NCI-H1048 (cell line): Measurements from ENCODE around the gene ZNF174.

Experiments used
- DNase-seq: peaks from one replicate; lab custom pipeline; 2025; lab: John Stamatoyannopoulos, UW

Gene ZNF174

DNA sequence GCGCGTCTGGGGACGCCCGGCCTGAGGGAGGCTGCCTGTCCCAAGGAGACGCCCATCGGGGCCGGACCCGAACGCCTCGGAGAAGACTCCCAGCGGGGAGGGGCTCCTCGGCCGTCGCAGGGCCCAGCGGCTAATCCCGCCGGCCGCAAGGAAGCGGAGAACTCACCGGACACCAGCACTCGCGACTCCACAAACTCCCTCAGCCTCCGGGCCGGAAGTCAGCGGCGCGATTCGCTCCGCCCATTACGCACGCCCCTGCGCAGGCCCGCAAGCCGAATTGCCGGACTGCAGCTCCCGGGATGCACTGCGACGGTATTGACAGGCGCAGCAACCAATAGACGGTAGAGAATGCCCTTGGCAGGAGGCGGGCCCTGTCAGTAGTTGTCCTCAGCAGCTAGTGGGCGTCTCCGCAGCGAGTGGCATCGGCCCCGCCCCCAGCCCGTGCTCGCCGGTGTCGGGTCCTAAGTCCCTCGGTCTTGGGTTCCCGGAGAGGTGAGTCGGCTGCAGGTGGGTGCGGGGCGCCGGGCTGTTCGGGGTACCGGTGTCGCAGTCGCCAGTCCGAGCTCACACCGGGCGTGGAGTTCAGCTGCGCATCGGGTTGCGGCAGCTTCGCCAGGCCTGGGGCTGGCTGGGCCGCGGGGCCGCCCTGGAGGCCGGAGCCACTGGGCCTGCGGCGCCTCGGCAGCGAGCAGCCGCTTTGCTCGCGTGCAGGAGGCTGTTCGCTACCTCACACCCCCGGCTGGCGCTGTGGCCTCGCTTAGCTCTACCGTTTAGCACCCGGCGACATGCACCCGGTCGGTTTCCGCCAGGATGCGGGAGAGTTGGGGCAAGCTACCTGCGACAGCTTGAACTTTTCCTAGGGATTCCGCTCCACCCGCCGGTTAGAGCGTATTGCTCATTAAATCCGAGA, at the start of gene ZNF174, which contains the start of gene ZSCAN32:
TSS of gene ZNF174 (plus strand) at position 437 of the 910 bp plus-strand sequence. CDS start 790 bp downstream, outside the sequence.
TSS of gene ZSCAN32 (minus strand) at position 226 of the 910 bp plus-strand sequence. CDS start 3,447 bp downstream, outside the sequence.
- DNase-seq, result peak; percentile 63

DNA sequence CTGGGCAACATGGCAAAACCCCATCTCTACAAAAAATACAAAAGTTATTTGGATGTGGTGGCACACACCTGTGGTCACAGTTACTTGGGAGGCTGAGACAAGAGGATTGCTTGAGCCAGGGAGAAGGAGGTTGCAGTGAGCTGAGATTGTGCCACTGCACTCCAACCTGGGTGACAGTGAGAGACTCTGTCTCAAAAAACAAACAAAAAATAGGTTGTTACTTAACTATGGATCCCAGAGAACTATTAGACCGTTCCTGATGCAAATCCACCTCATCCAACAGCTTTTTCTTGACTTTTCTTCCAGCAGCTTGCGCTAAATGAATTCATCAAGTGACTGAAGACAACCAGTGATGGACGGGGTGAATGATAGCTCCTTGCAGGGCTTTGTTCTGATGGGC, 45.4 kb upstream of the ZNF174 start, which contains the start of gene OR2C1:
TSS of gene OR2C1 (plus strand) at position 301 of the 400 bp plus-strand sequence. CDS start at position 353, 52 bp downstream.
- no peak for DNase-seq

DNA sequence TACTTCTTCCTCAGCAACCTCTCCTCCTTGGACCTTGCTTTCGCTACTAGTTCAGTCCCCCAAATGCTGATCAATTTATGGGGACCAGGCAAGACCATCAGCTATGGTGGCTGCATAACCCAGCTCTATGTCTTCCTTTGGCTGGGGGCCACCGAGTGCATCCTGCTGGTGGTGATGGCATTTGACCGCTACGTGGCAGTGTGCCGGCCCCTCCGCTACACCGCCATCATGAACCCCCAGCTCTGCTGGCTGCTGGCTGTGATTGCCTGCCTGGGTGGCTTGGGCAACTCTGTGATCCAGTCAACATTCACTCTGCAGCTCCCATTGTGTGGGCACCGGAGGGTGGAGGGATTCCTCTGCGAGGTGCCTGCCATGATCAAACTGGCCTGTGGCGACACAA, 44.9 kb upstream of the ZNF174 start:
- no peak for DNase-seq

- DNase-seq, result no peak
Observed at GRCh38 chr16:3358871-3359270, 42.1 kb upstream of the ZNF174 start.

DNA sequence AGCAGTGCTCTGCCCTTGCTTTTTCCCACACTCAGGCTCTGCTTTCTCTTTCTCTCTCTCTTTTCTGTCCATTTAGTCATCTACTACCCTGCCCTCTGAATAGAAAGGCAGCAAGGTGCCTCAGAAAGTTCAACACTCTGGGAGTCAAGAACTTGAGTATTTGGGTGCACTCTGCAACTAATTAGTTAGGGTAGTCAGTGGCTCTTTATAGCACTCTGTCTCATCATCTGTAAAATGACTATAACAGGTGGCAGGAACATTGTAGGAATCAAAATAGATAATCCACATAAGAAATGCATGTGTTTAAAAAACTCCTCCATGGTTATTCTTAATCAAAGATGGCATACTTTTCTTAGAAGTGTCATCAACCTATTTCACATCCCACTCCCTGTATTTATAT, 38.1 kb upstream of the ZNF174 start:
- no peak for DNase-seq

GRCh38 chr16:3363793-3364192, 37.2 kb upstream of the ZNF174 start:
- no peak for DNase-seq

GRCh38 chr16:3364774-3365427, 36.1 kb upstream of the ZNF174 start:
- no peak for DNase-seq

DNA sequence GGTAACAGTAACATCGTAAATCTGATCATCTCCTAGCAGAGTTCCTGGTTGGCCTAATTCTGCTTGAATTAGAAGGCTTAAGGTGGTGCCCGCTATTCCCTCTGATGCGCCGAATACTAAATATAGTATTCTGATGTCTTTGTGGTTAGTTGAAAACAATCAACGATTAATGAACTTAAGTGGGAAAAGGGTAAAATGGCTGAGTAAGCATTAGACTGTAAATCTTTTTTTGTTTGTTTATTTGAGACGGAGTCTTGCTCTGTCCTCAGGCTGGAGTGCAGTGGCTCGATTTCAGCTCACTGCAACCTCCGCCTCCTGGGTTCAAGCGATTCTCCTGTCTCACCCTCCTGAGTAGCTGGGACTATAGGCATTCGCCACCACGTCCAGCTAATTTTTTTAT, 31.9 kb upstream of the ZNF174 start:
- DNase-seq, result no peak

DNA sequence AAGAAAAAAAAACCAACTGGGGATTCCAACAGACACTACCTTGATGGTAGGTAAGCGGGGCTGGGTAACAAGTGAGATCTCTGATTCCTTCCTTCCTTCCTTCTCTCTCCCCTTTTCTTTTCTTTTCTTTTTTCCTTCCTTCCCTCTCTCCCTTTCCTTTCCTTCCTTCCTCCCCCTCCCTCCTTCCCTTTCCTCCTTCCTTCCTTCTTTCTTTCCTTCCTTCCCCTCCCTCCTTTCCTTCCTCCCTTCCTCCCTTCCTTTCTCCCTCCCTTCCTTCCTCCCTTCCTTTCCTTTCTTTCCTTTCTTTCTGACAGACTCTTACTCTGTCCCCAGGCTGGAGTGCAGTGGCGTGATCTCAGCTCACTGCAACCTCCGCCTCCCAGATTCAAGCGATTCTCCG, 25.3 kb upstream of the ZNF174 start:
- DNase-seq, result no peak

DNA sequence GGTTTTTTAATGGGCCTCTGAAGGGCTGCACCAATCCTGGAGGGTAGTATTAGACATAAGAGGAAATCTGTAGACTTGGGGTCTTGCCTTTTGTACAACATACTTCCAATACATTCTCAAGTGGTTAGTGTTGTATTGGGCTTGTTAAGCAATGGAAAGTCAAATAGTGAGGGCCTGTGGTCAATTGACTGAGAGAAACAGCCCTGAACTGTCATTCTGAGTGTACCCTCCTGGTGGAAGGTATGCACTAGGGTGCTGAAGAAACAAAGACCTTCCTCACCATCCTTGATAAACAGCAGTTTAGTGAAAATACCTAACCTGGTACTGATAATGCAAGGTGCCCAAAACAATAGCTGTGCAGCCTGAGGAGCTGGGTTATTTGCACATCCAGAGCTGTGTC, 23.1 kb upstream of the ZNF174 start:
- no peak for DNase-seq

- no peak for DNase-seq
Observed at GRCh38 chr16:3383045-3383448, 18.0 kb upstream of the ZNF174 start.

DNA sequence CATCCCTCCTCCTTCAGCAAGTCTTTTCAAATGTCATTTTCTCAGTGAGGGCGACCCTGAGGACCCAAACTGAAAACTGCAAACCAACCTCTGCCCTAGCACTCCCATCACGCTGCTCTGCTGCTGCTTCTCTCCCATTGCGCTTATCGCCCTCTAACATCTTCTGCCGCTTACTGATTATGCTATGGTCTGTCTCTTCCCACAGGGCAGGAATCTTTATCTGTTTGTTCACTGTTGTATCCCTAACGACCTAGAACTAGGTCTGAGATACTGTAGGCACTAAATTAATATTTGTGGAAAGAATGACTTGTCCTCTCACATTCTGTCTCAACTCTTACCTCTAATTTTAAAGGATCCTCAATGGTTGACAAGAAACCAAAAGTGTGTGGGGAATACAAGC, 12.7 kb upstream of the ZNF174 start:
- no peak for DNase-seq

GRCh38 chr16:3389663-3390338, 11.2 kb upstream of the ZNF174 start:
- no peak for DNase-seq

DNA sequence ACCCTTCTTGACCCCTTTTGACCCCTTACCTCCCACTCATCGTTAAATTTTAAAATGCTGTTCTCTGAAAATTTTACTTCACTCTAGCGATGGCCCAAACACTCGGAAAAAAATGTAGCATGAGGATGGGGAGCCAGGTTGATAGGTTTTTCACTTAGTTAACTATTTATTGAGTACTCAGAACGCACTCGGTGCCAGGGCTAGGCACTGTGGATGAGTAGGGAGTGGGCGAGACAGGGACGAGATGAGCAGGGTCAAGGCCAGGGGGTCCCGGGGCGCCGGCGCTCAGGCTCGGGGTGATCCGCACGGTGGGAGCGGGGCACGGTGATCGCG, 603 bp upstream of the ZNF174 start:
- no peak for DNase-seq

- DNase-seq, result no peak
Observed at GRCh38 chr16:3401719-3402397, 843 bp downstream of the ZNF174 start.

- no peak for DNase-seq
Observed at GRCh38 chr16:3408561-3409197, 7.7 kb downstream of the ZNF174 start.

DNA sequence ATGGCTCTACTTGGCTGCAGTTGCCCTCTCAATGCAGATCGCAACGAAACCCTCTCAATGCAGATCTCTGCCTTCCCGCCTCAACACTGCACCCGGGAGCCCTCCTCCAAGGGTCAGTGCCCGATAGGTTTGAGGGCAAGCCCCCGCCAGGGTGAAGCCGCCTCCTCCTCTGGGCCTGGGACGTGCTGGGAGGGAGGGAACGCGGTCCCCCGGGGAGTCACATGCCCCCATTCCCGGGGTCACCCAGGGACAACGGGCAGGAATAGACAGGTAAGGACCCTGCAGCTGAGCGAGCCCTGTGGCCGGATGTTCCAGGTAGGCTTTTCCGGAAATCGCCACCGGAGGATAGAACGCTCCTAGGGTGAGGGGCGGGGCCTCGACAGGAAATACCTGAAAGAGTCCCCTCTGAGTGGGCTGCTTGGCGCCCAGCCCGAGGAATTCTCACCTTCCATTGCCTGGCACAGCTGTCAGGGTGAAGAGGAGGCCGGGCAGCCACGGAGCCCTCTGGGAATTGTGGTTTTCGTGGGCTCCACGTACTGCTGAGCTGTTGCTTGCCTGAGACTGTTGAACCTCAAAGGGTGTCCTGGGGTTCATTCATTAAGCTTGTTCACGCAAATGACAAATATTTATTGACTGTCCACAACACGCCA, 12.8 kb downstream of the ZNF174 start:
- no peak for DNase-seq

DNA sequence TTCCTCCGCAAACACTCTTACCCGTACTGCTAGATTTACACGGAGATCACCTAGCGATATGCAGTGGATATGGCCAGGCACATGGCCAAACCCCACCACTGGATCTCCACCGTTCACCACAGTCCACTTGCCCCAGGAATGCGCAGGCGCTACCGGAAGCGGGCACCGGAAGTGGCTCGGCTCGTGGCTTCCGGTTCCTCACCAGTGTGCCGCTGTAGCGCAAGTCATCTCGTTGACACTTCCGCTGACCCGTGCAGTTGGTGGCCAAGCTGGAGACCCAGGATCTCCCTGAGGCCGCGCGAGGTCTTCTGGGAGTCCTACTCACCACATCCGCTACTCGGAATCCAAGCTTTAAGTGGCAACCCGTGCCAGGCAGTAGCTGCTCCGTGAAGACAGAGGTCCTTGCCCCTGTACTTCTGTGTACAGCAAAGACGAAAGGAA, 30.8 kb downstream of the ZNF174 start:
- no peak for DNase-seq

DNA sequence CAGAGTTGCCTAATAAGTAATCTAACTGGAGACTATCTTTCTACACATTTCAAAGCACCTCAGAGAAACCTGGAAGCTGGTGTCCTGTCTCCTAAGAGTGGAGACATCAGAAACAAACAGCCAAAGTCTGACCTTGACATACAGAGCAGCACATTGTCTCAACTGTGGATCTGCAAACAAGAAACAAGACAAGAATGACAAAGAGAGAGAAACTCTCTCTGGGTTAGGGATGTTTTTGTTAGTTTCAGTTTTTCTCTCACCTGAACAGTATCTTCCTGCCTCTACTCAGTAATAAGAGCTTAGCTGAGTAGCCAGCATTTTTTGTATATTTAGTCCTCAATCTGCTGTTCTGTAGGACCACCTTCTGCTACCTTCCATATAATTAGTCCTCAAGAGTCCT, 33.4 kb downstream of the ZNF174 start:
- no peak for DNase-seq

GRCh38 chr16:3439637-3440036, 38.6 kb downstream of the ZNF174 start:
- no peak for DNase-seq
